Stomach (tissue), 4 donors: ENCODE results near the gene ZNF609.

Source experiments
- POLR2A ChIP-seq, 4 donors: fragments of 450-650 bp; IDR thresholded peaks; one replicate each; pipeline ENCODE4 v1.6.1; 2016; ENCODE audit warnings: antibody characterized with exemption in 4 of 4, control low read depth in 2 of 4, mild to moderate bottlenecking in 1 of 4, moderate library complexity in 1 of 4
- TF ChIP-seq, protein P1 (sequence below), 7 experiments: fragments of 450-650 bp in 4 of 7; fragments of 200-600 bp in 3 of 7; sonication (generic) in 3 of 7; IDR thresholded peaks; one replicate each; pipeline ENCODE4 v1.5.1; 2016 to 2019; ENCODE audit warnings: antibody characterized with exemption in 7 of 7, control low read depth in 2 of 7, mild to moderate bottlenecking in 1 of 7

DNA sequence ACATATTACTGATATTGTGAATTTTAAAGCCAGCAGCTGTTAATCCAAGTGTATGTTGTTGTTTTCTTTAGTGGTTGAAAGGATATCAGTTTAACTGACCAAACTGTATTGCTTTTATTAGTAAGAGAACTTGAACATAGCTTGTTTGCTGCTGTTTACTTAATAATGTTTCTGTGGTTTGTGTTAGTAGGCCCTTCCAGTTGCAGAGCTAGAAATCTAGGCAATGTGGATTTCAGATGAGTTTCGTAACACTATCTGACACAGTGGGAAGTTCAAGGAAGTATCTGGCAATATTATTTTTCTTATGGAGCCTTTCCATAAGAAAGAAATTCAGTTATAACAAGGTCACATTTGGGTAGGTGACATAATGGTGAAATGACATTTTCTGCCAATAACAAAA, 18.5 kb downstream of the ZNF609 start:
- TF ChIP-seq, protein P1, sequence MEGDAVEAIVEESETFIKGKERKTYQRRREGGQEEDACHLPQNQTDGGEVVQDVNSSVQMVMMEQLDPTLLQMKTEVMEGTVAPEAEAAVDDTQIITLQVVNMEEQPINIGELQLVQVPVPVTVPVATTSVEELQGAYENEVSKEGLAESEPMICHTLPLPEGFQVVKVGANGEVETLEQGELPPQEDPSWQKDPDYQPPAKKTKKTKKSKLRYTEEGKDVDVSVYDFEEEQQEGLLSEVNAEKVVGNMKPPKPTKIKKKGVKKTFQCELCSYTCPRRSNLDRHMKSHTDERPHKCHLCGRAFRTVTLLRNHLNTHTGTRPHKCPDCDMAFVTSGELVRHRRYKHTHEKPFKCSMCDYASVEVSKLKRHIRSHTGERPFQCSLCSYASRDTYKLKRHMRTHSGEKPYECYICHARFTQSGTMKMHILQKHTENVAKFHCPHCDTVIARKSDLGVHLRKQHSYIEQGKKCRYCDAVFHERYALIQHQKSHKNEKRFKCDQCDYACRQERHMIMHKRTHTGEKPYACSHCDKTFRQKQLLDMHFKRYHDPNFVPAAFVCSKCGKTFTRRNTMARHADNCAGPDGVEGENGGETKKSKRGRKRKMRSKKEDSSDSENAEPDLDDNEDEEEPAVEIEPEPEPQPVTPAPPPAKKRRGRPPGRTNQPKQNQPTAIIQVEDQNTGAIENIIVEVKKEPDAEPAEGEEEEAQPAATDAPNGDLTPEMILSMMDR (IDR thresholded peaks at IDR 0.05): no peak
- no peak for TF ChIP-seq POLR2A (IDR thresholded peaks at IDR 0.05)
